CD4-positive, alpha-beta T cell (primary cell): ENCODE data around the gene LHX6. TPM values are rescaled to one million over a fixed set of nuclear protein-coding genes. Genes with fewer than 3 reads are reported as not detected.
A peak's percentile ranks its signal among the peaks of the same experiment; 100 is the strongest.

Experiments
- ATAC-seq: fragments of 200-7000 bp; cut with Tn5 transposase; one replicate; pipeline ENCODE4 v1.10.0; 2022; ENCODE audit warnings: mild to moderate bottlenecking; ENCODE audit not compliant: poor library complexity
- CTCF ChIA-PET: fragments of 350-600 bp; sonication (Branson Sonifier 250); formaldehyde crosslinking; loops from one replicate; lab custom pipeline; 2021; ENCODE audit warnings: antibody characterized with exemption, inconsistent platforms; lab: Charles Lee
- POLR2A ChIA-PET: fragments of 350-600 bp; sonication (Branson Sonifier 250); formaldehyde crosslinking; loops from one replicate; lab custom pipeline; 2021; ENCODE audit warnings: antibody characterized with exemption, inconsistent platforms; lab: Charles Lee
- DNase-seq, 14 experiments: peaks; one replicate each; pipeline ENCODE4 v3.0.0-alpha.2; 2013 to 2020; ENCODE audit warnings: mixed read lengths in 2 of 14
- H3K27ac ChIP-seq, 2 donors: one replicate each; pipeline versions ENCODE4 v1.5.1 to v1.7.0; 2013; ENCODE audit warnings: low read length in 2 of 2, low read depth in 1 of 2, mild to moderate bottlenecking in 1 of 2
- H3K27me3 ChIP-seq, 2 experiments: 1 replicate in 1 of 2; 2 replicates in 1 of 2; pipeline versions ENCODE4 v1.6.1 to v1.7.0; 2013; ENCODE audit warnings: low read length in 2 of 2, control low read depth in 1 of 2, mild to moderate bottlenecking in 1 of 2, moderate library complexity in 1 of 2; ENCODE audit not compliant: insufficient read depth in 2 of 2, control insufficient read depth in 1 of 2
- H3K36me3 ChIP-seq: one replicate; pipeline ENCODE4 v1.6.1; 2013; ENCODE audit warnings: low read length, control low read depth; ENCODE audit not compliant: insufficient read depth
- H3K4me1 ChIP-seq: one replicate; pipeline ENCODE4 v1.6.1; 2013; ENCODE audit warnings: low read length, control low read depth; ENCODE audit not compliant: insufficient read depth
- H3K4me3 ChIP-seq: one replicate; pipeline ENCODE4 v1.5.1; 2013; ENCODE audit warnings: mild to moderate bottlenecking, low read length, moderate library complexity
- H3K9me3 ChIP-seq, 2 experiments: 1 replicate in 1 of 2; 2 replicates in 1 of 2; pipeline versions ENCODE4 v1.6.1 to v1.7.0; 2013; ENCODE audit warnings: low read length in 2 of 2, mild to moderate bottlenecking in 2 of 2, control low read depth in 1 of 2, moderate library complexity in 1 of 2; ENCODE audit not compliant: control insufficient read depth in 1 of 2, insufficient read depth in 1 of 2
- H3K27ac Mint-ChIP-seq: one replicate; pipeline ENCODE4 v1.8.0; 2020; ENCODE audit warnings: mixed read lengths
- H3K27me3 Mint-ChIP-seq: one replicate; pipeline ENCODE4 v1.8.0; 2021; ENCODE audit warnings: mixed read lengths
- H3K36me3 Mint-ChIP-seq: one replicate; pipeline ENCODE4 v1.8.0; 2021; ENCODE audit warnings: low read depth, mixed read lengths
- H3K4me1 Mint-ChIP-seq: one replicate; pipeline ENCODE4 v1.8.0; 2021; ENCODE audit warnings: low read depth, mixed read lengths
- H3K4me3 Mint-ChIP-seq: one replicate; pipeline ENCODE4 v1.8.0; 2020; ENCODE audit warnings: mild to moderate bottlenecking, mixed read lengths
- H3K9me3 Mint-ChIP-seq: one replicate; pipeline ENCODE4 v1.8.0; 2020; ENCODE audit warnings: mixed read lengths
- CTCF ChIP-seq: fragments of 200-600 bp; IDR thresholded peaks from one replicate; pipeline ENCODE4 v1.8.0; 2022; ENCODE audit warnings: antibody characterized with exemption, mild to moderate bottlenecking
- intact Hi-C, 2 experiments: fragments of 100-400 bp; cut with DNase I in 1 of 2; cut with micrococcal nuclease in 1 of 2; formaldehyde crosslinking; loops; one replicate each; pipeline versions ENCODE4 v1.15.1 to v1.9.0; 2023 to 2025; cut with DNase I, micrococcal nuclease
- total RNA-seq, 174 experiments: library from RNA in 2 of 174; stranded (reverse) in 2 of 174; gene quantifications; one replicate each; pipeline ENCODE4 v1.2.3 and lab custom pipeline; 2021 to 2026

The LHX6 gene
- total RNA-seq, 2 experiments from 2014 or later, result not detected

- Histone ChIP-seq H3K27me3 (peaks cover 72 to 81% of the 10 kb centered on the region in 2 experiments), H3K36me3 (no peaks in the 10 kb centered on the region), H3K27ac (no peak overlapping the region), H3K4me1 (peaks cover 39% of the 10 kb centered on the region), H3K4me3 (no peak overlapping the region), H3K9me3 (peaks cover 0 to 41% of the 10 kb centered on the region in 2 experiments)
- peaks cover 28% of the 10 kb centered on the region for H3K4me1 Mint-ChIP-seq
- no peak for TF ChIP-seq CTCF
- ATAC-seq, result no peak
- no peaks in the 10 kb centered on the region for H3K36me3 Mint-ChIP-seq
- peaks cover 94% of the 10 kb centered on the region for H3K27me3 Mint-ChIP-seq
- H3K27ac Mint-ChIP-seq, result no peak overlapping the region
- intact Hi-C loops, result no loop called here
- no peak overlapping the region for H3K4me3 Mint-ChIP-seq
- POLR2A ChIA-PET, result no interaction called here
- CTCF ChIA-PET, result no interaction called here
- no peaks in the 10 kb centered on the region for H3K9me3 Mint-ChIP-seq
- no peak for DNase-seq
Measured at GRCh38 chr9:122216798-122217418, 11.8 kb downstream of the LHX6 start.

DNA sequence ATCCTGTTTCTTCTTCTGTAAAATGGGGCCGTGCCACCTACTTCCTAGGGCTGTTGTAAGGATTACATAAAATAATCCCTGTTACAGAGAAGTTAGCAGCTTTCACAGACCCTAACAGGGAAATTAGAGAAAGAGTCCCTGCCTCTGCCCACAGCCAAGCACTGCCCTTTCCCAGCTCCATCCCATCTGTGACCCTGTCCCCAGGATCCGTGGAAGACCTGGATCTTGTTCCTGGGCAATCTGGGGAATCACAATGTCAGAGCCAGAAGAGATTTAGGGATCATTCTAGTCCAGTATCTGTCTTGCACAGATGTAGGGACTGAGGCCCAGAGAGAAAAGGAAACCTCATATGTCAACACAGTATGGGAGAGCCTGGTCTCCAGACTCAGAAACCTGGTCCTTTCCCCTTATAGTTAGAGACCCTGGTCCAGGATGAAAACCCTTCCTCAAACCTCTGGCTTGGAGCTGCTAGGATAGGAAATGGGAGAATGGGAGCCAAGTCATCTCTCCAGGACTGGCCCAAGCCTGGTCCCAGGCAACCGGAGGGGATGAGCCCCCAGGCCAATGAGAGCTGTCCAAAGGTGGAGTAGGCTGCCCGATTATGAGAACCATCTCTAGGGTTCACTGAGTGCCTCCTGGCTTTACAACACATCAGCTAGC lies 12.5 kb downstream of the LHX6 start:
- intact Hi-C loops, result no loop called here
- Mint-ChIP-seq H3K36me3 (no peaks in the 10 kb centered on the region), H3K27ac (no peak overlapping the region), H3K9me3 (no peaks in the 10 kb centered on the region), H3K4me1 (peaks cover 28% of the 10 kb centered on the region), H3K27me3 (peaks cover 94% of the 10 kb centered on the region), H3K4me3 (peak overlapping the region; percentile 25)
- Histone ChIP-seq H3K9me3 (peaks cover 0 to 38% of the 10 kb centered on the region in 2 experiments), H3K4me1 (peaks cover 37% of the 10 kb centered on the region), H3K4me3 (no peak overlapping the region), H3K27ac (no peak overlapping the region), H3K27me3 (peaks cover 71 to 81% of the 10 kb centered on the region in 2 experiments), H3K36me3 (no peaks in the 10 kb centered on the region)
- ChIA-PET POLR2A (no interaction called here), CTCF (no interaction called here)
- DNase-seq, result no peak
- no peak for TF ChIP-seq CTCF
- ATAC-seq, result no peak

DNA sequence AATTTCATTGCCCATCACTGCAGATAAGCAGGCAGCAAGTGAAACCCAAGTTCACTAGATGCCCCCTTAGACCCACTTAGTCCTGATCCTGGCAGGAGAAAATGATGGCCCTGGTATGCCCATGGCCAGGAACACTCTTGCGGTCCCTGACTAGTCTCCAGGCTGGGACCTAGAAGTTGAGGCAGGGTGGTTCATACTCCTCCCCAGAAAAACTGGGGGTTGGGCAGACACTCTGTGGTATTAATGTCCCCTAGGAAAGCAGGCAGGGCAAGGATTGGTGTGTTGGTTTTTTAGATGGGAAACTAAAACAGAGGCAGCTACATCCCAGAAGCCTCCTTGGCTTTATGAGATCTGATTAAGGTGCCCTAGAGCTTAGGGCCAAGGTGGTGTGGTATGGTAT lies 13.1 kb downstream of the LHX6 start:
- ATAC-seq (no peak), DNase-seq (no peak)
- CTCF ChIA-PET, result no interaction called here
- H3K9me3 ChIP-seq, result peaks cover 0 to 34% of the 10 kb centered on the region in 2 experiments
- Mint-ChIP-seq H3K9me3 (no peaks in the 10 kb centered on the region), H3K4me1 (peaks cover 28% of the 10 kb centered on the region), H3K36me3 (no peaks in the 10 kb centered on the region), H3K27me3 (peaks cover 94% of the 10 kb centered on the region), H3K27ac (no peak overlapping the region), H3K4me3 (peak overlapping the region; percentile 25)
- no peak overlapping the region for H3K4me3 ChIP-seq
- H3K36me3 ChIP-seq, result no peaks in the 10 kb centered on the region
- no peak for TF ChIP-seq CTCF
- H3K27me3 ChIP-seq, result peaks cover 67 to 81% of the 10 kb centered on the region in 2 experiments
- H3K27ac ChIP-seq, result no peak overlapping the region
- H3K4me1 ChIP-seq, result peaks cover 33% of the 10 kb centered on the region
- intact Hi-C loops, result no loop called here
- POLR2A ChIA-PET, result no interaction called here
